GM19239 (cell line): ENCODE results near the gene RPL6.

Experiments
- DNase-seq: peaks from one replicate; pipeline ENCODE4 v3.0.0; 2011; ENCODE audit warnings: low spot score; ENCODE audit not compliant: insufficient read length
- FAIRE-seq: peaks from 2 replicates; lab custom pipeline; 2011; peaks lifted over from hg19 to GRCh38; lab: Jason Lieb, UNC

The RPL6 gene

GRCh38 chr12:112381883-112382796 lies 27.3 kb downstream of the RPL6 start, which contains the start of gene HECTD4:
HECTD4 (minus strand) TSS chr12:112382431; CDS start chr12:112382128, 303 bp downstream.
- peak; percentile 98 for DNase-seq
- peak; percentile 90 for FAIRE-seq

- DNase-seq (no peak), FAIRE-seq (no peak)
These were observed 28.0 kb downstream of the RPL6 start for GRCh38 chr12:112381406-112381882.

- no peak for DNase-seq
- FAIRE-seq, result no peak
These were observed 28.6 kb downstream of the RPL6 start for GRCh38 chr12:112380663-112381405.

GRCh38 chr12:112375105-112375504 lies 34.3 kb downstream of the RPL6 start:
- FAIRE-seq (no peak), DNase-seq (no peak)

GRCh38 chr12:112374166-112374740 lies 35.2 kb downstream of the RPL6 start:
- DNase-seq (no peak), FAIRE-seq (no peak)

GRCh38 chr12:112370868-112371510 lies 38.4 kb downstream of the RPL6 start:
- DNase-seq (no peak), FAIRE-seq (no peak)

- no peak for DNase-seq
- no peak for FAIRE-seq
These were observed 39.2 kb downstream of the RPL6 start for GRCh38 chr12:112370199-112370598.

- DNase-seq, result no peak
- no peak for FAIRE-seq
These were observed 40.5 kb downstream of the RPL6 start for GRCh38 chr12:112368856-112369255.

GRCh38 chr12:112367965-112368364 lies 41.4 kb downstream of the RPL6 start:
- FAIRE-seq (no peak), DNase-seq (no peak)

- DNase-seq (no peak), FAIRE-seq (no peak)
These were observed 47.1 kb downstream of the RPL6 start for GRCh38 chr12:112362310-112362709.

GRCh38 chr12:112361271-112361670 lies 48.1 kb downstream of the RPL6 start:
- DNase-seq (no peak), FAIRE-seq (no peak)

- FAIRE-seq (no peak), DNase-seq (no peak)
These were observed 50.1 kb downstream of the RPL6 start for GRCh38 chr12:112359290-112359689.

GRCh38 chr12:112357214-112357613 lies 52.2 kb downstream of the RPL6 start:
- FAIRE-seq, result no peak
- DNase-seq, result no peak
